ENCODE measurements around the gene EMP1.

- TF ChIP-seq, protein P1, sequence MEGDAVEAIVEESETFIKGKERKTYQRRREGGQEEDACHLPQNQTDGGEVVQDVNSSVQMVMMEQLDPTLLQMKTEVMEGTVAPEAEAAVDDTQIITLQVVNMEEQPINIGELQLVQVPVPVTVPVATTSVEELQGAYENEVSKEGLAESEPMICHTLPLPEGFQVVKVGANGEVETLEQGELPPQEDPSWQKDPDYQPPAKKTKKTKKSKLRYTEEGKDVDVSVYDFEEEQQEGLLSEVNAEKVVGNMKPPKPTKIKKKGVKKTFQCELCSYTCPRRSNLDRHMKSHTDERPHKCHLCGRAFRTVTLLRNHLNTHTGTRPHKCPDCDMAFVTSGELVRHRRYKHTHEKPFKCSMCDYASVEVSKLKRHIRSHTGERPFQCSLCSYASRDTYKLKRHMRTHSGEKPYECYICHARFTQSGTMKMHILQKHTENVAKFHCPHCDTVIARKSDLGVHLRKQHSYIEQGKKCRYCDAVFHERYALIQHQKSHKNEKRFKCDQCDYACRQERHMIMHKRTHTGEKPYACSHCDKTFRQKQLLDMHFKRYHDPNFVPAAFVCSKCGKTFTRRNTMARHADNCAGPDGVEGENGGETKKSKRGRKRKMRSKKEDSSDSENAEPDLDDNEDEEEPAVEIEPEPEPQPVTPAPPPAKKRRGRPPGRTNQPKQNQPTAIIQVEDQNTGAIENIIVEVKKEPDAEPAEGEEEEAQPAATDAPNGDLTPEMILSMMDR (IDR thresholded peaks at IDR 0.05): no peak
- TF ChIP-seq POLR2A (IDR thresholded peaks at IDR 0.05): no peak
Observed at GRCh38 chr12:13156277-13156676, 40.2 kb upstream of the EMP1 start.

Data from ovary (tissue), 3 donors.